Measurements from ENCODE around the gene SYNJ2. TPM values are rescaled to one million over a fixed set of nuclear protein-coding genes. Genes with fewer than 3 reads are reported as not detected.
A peak's percentile ranks its signal among the peaks of the same experiment; 100 is the strongest.

The SYNJ2 gene
- total RNA-seq, 1 experiment from 2014 or later, result 24.5 TPM

GRCh38 chr6:158030380-158031300 is 49.0 kb downstream of the SYNJ2 start:
- H3K9ac ChIP-seq (ENCODE audit: extremely low read depth, insufficient read length, low read length), result no peak overlapping the region
- no peak for DNase-seq
- H4K20me1 ChIP-seq (ENCODE audit: control insufficient read depth, insufficient read depth, insufficient read length), result no peaks in the 10 kb centered on the region
- no peak overlapping the region for H2BK5ac ChIP-seq (ENCODE audit: insufficient read length, low read length)
- H2BK20ac ChIP-seq (ENCODE audit: low read depth, low read length, poor library complexity, severe bottlenecking), result no peak overlapping the region
- H3K56ac ChIP-seq (ENCODE audit: insufficient read length, low read depth, low read length), result no peak overlapping the region
- no peak overlapping the region for H2AFZ ChIP-seq (ENCODE audit: low read length)
- H3T11ph ChIP-seq (ENCODE audit: low read length), result no peak overlapping the region
- H3K27me3 ChIP-seq (ENCODE audit: insufficient read depth, low read length), result no peaks in the 10 kb centered on the region
- no peaks in the 10 kb centered on the region for H3K79me2 ChIP-seq (ENCODE audit: insufficient read depth, low read length)
- H3K23ac ChIP-seq (ENCODE audit: insufficient read length, low read depth, low read length), result no peak overlapping the region
- H3K14ac ChIP-seq (ENCODE audit: insufficient read depth, low read length), result no peak overlapping the region
- no peaks in the 10 kb centered on the region for H3K9me3 ChIP-seq (ENCODE audit: control insufficient read depth, low read depth, low read length)
- H3K36me3 Mint-ChIP-seq (ENCODE audit: insufficient read depth in 1 of 3, low read depth in 3 of 3), result peaks cover 0 to 15% (median 3%) of the 10 kb centered on the region in 3 experiments; a peak in 4 of 7 replicates
- H4K91ac ChIP-seq (ENCODE audit: insufficient read length, low read depth, low read length), result no peak overlapping the region
- H3K4me1 Mint-ChIP-seq, result peaks cover 30 to 31% of the 10 kb centered on the region in 2 experiments
- H3K27ac Mint-ChIP-seq, result peak overlapping the region; percentile 84 to 93 (median 84); a peak in 6 of 7 replicates
- no peak overlapping the region for H2BK15ac ChIP-seq (ENCODE audit: low read depth, low read length)
- no peak overlapping the region for H3K18ac ChIP-seq (ENCODE audit: insufficient read length, low read depth, low read length)
- H3K4ac ChIP-seq (ENCODE audit: low read depth, low read length), result no peak overlapping the region
- no peak overlapping the region for H4K5ac ChIP-seq (ENCODE audit: insufficient read length, low read depth, low read length)
- H3K79me1 ChIP-seq (ENCODE audit: insufficient read depth, low read depth, low read length, poor library complexity, severe bottlenecking), result no peaks in the 10 kb centered on the region
- H3K27me3 Mint-ChIP-seq (ENCODE audit: low read depth), result no peaks in the 10 kb centered on the region
- no peak overlapping the region for H2BK120ac ChIP-seq (ENCODE audit: low read depth, low read length, poor library complexity, severe bottlenecking)
- WGBS (ENCODE audit: extremely low coverage, insufficient read length, low lambda C conversion rate), result no CpG with 5 or more reads among the region's 16 CpGs
- no peak for TF ChIP-seq CTCF (conservative IDR thresholded peaks at IDR 0.05)
- H3K27ac ChIP-seq (ENCODE audit: insufficient read length, low read depth, low read length), result no peak overlapping the region
- no peak overlapping the region for H3K4me3 Mint-ChIP-seq
- no peak overlapping the region for H4K8ac ChIP-seq (replicated peaks; ENCODE audit: insufficient read length, low read depth, low read length)
- H3K4me1 ChIP-seq (ENCODE audit: insufficient read depth, low read length), result no peaks in the 10 kb centered on the region
- no peak overlapping the region for H2AK5ac ChIP-seq (ENCODE audit: insufficient read length, low read length)
- no peaks in the 10 kb centered on the region for H3K9me3 Mint-ChIP-seq
- no peak overlapping the region for H2BK12ac ChIP-seq (ENCODE audit: insufficient read length, low read depth, low read length)
- no peak overlapping the region for H3K4me2 ChIP-seq (ENCODE audit: insufficient read depth, insufficient read length, low read length)
- H3K23me2 ChIP-seq (ENCODE audit: insufficient read length, low read depth, low read length, poor library complexity, severe bottlenecking), result no peaks in the 10 kb centered on the region
